H1 (cell line): ENCODE results near the gene XRRA1. TPM values are rescaled to one million over a fixed set of nuclear protein-coding genes. Genes with fewer than 3 reads are reported as not detected.
A peak's percentile ranks its signal among the peaks of the same experiment; 100 is the strongest.

Source experiments
- ASH2L ChIP-seq: fragments of 200-600, 300-600 bp; sonication (generic); IDR thresholded peaks from one replicate; pipeline ENCODE4 v1.7.1; 2017; ENCODE audit warnings: low read length
- BACH1 ChIP-seq: IDR thresholded peaks from 2 replicates; pipeline ENCODE4 v1.6.1; 2012; ENCODE audit warnings: low read length, improper control_type of control experiment
- CHD2 ChIP-seq: IDR thresholded peaks from 2 replicates; pipeline ENCODE4 v1.6.1; 2012; ENCODE audit warnings: low read length, improper control_type of control experiment
- CTCF ChIP-seq, 3 experiments: IDR thresholded peaks; 1 replicate in 2 of 3; 2 replicates in 1 of 3; pipeline versions ENCODE4 v1.5.1 to v1.6.1; 2011; ENCODE audit warnings: low read length in 3 of 3, mild to moderate bottlenecking in 3 of 3, inconsistent platforms in 2 of 3, low read depth in 1 of 3, moderate library complexity in 1 of 3; ENCODE audit not compliant: insufficient read depth in 1 of 3; ENCODE audit errors: control extremely low read depth in 1 of 3
- EP300 ChIP-seq, 2 experiments: IDR thresholded peaks; 1 replicate in 1 of 2; 2 replicates in 1 of 2; pipeline ENCODE4 v1.6.1; 2011 to 2012; ENCODE audit warnings: low read depth in 2 of 2, low read length in 2 of 2, mild to moderate bottlenecking in 2 of 2, borderline replicate concordance in 1 of 2, inconsistent platforms in 1 of 2, moderate library complexity in 1 of 2
- GABPA ChIP-seq: IDR thresholded peaks from 2 replicates; pipeline ENCODE4 v1.6.1; 2011; ENCODE audit warnings: mild to moderate bottlenecking, low read length, moderate library complexity, borderline replicate concordance; ENCODE audit not compliant: insufficient read depth
- HDAC6 ChIP-seq: IDR thresholded peaks from one replicate; pipeline ENCODE4 v1.7.1; 2012; ENCODE audit warnings: low read depth, mild to moderate bottlenecking, inconsistent platforms, low read length, moderate library complexity
- KDM1A ChIP-seq: fragments of 200-600, 300-600 bp; sonication (generic); IDR thresholded peaks from 2 replicates; pipeline ENCODE4 v1.7.1; 2016; ENCODE audit warnings: mild to moderate bottlenecking, low read length, borderline replicate concordance
- KDM4A ChIP-seq: IDR thresholded peaks from one replicate; pipeline ENCODE4 v1.7.1; 2012; ENCODE audit warnings: low read depth, mild to moderate bottlenecking, moderate library complexity, low read length, inconsistent platforms; ENCODE audit not compliant: severe bottlenecking
- KDM5A ChIP-seq: fragments of 200-600 bp; IDR thresholded peaks from 2 replicates; pipeline ENCODE4 v1.7.1; 2012; ENCODE audit warnings: mild to moderate bottlenecking, low read length, inconsistent platforms, mixed read lengths
- PHF8 ChIP-seq: fragments of 200-600 bp; sonication (generic); conservative IDR thresholded peaks from 2 replicates; pipeline ENCODE4 v1.7.1; 2012; ENCODE audit warnings: low read depth, mild to moderate bottlenecking, inconsistent platforms, low read length, moderate library complexity
- POLR2A ChIP-seq, 2 experiments: IDR thresholded peaks; 1 replicate in 1 of 2; 2 replicates in 1 of 2; pipeline ENCODE4 v1.6.1; 2011; ENCODE audit warnings: low read depth in 2 of 2, low read length in 2 of 2, mild to moderate bottlenecking in 2 of 2; ENCODE audit errors: control extremely low read depth in 1 of 2
- POLR2AphosphoS5 ChIP-seq: IDR thresholded peaks from 2 replicates; pipeline ENCODE4 v1.6.1; 2011; ENCODE audit warnings: low read depth, low read length
- SIN3A ChIP-seq, 2 experiments: IDR thresholded peaks in 1 of 2; conservative IDR thresholded peaks in 1 of 2; 2 replicates each; pipeline ENCODE4 v1.6.1; 2011 to 2012; ENCODE audit warnings: low read length in 2 of 2, improper control_type of control experiment in 1 of 2, low read depth in 1 of 2, mild to moderate bottlenecking in 1 of 2
- SIRT6 ChIP-seq: IDR thresholded peaks from one replicate; pipeline ENCODE4 v1.7.1; 2012; ENCODE audit warnings: low read length, inconsistent platforms
- SIX5 ChIP-seq: IDR thresholded peaks from 2 replicates; pipeline ENCODE4 v1.6.1; 2011; ENCODE audit warnings: mild to moderate bottlenecking, low read depth, low read length
- polyA plus RNA-seq, 7 experiments: library from polyadenylated mRNA; depleted of rRNA in 3 of 7; stranded (reverse) in 5 of 7; unstranded in 2 of 7; fragments of >200 nt in 5 of 7; fragments of 200-250 nt in 2 of 7; gene quantifications; 1 replicate in 5 of 7; 2 replicates in 1 of 7; 4 replicates in 1 of 7; pipeline versions ENCODE4 v1.2.1 to v1.2.3, GENCODE V29; 2011 to 2013; ENCODE audit warnings: missing spikeins in 2 of 7, mixed read lengths in 2 of 7
- total RNA-seq: library from RNA; stranded (reverse); fragmentation: NEBNext Ultra II Directional; extraction: Animal tissue kit (Norgen Biotek cat#: 25700); gene quantifications from 2 replicates; pipeline ENCODE4 v1.2.1, GENCODE V29; 2021
- TF ChIP-seq, protein P1 (sequence below): IDR thresholded peaks from 2 replicates; pipeline ENCODE4 v1.6.1; 2012; ENCODE audit warnings: low read length, inconsistent platforms
- TF ChIP-seq, protein P2 (sequence below): IDR thresholded peaks from 2 replicates; pipeline ENCODE4 v1.6.1; 2011; ENCODE audit warnings: low read length, improper control_type of control experiment

Gene XRRA1
- total and polyA plus RNA-seq, 2 of the 8 experiments (the other 6 are each of a cell fraction or from before 2014, with no cell fraction given) = 2.1 to 7.1 TPM

GRCh38 chr11:74948898-74949752, at the start of gene XRRA1, which contains the start of gene SPCS2 (continued):
- TF ChIP-seq KDM5A (peak; percentile 75), EP300 (IDR thresholded peaks at IDR 0.05; ENCODE audit: borderline replicate concordance in 1 of 2, low read depth in 2 of 2, low read length in 2 of 2) (no peak), PHF8 (peak; percentile 83), BACH1 (no peak), SIRT6 (no peak), HDAC6 (no peak), SIN3A (conservative IDR thresholded peaks at IDR 0.05 in 1 of 2, IDR thresholded peaks at IDR 0.05 in 1 of 2; ENCODE audit: low read depth in 1 of 2, low read length in 2 of 2) (0 out of 4 replicates have a peak, but pooled peaks of 1 of the 2 experiments have one; percentile 16), POLR2AphosphoS5 (peak; percentile 97), CTCF (IDR thresholded peaks at IDR 0.05; ENCODE audit: control extremely low read depth in 1 of 3, insufficient read depth in 1 of 3, low read depth in 1 of 3, low read length in 3 of 3) (no peak; a peak in 1 of 4 replicates), GABPA (no peak), CHD2 (peak; percentile 56), KDM1A (no peak), SIX5 (peak; percentile 49), KDM4A (peak; percentile 97), ASH2L (peak; percentile 63), POLR2A (IDR thresholded peaks at IDR 0.05; ENCODE audit: control extremely low read depth in 1 of 2, low read depth in 2 of 2, low read length in 2 of 2) (peak; percentile 81 to 98)
- TF ChIP-seq, protein P1, sequence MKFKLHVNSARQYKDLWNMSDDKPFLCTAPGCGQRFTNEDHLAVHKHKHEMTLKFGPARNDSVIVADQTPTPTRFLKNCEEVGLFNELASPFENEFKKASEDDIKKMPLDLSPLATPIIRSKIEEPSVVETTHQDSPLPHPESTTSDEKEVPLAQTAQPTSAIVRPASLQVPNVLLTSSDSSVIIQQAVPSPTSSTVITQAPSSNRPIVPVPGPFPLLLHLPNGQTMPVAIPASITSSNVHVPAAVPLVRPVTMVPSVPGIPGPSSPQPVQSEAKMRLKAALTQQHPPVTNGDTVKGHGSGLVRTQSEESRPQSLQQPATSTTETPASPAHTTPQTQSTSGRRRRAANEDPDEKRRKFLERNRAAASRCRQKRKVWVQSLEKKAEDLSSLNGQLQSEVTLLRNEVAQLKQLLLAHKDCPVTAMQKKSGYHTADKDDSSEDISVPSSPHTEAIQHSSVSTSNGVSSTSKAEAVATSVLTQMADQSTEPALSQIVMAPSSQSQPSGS = no peak
- TF ChIP-seq, protein P2, sequence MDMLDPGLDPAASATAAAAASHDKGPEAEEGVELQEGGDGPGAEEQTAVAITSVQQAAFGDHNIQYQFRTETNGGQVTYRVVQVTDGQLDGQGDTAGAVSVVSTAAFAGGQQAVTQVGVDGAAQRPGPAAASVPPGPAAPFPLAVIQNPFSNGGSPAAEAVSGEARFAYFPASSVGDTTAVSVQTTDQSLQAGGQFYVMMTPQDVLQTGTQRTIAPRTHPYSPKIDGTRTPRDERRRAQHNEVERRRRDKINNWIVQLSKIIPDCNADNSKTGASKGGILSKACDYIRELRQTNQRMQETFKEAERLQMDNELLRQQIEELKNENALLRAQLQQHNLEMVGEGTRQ = peak; percentile 84
